ENCODE results near the gene IGSF5.

Gene IGSF5

DNA sequence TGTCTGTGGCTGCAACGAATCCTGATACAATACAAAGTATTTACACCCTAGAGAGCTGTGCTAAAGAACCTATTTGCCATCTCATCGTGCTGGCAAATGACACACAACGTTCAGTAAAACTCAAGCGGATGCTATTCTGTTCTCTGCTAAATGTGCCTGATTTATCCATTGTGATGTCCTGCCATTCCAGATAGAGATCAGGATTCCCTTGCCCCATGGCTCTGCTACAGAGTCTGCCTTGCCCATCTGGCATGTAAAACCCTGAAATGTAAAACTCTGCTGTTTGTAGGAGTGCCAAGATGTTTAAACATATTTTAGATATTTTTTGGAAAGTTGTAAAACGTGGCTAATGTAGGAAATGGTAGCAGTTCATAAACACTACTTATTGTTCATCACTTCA, 20.0 kb upstream of the IGSF5 start:
- Histone ChIP-seq H3K36me3 (ENCODE audit: insufficient read depth, insufficient read length, low read length) (no peaks in the 10 kb centered on the region), H3K4me1 (ENCODE audit: insufficient read depth, insufficient read length) (no peaks in the 10 kb centered on the region), H3K27me3 (ENCODE audit: insufficient read depth, insufficient read length) (no peaks in the 10 kb centered on the region), H3K9ac (ENCODE audit: insufficient read length, low read depth) (no peak overlapping the region), H3K9me3 (ENCODE audit: insufficient read depth, low read length) (0 out of 2 replicates have a peak, but pooled peaks cover 9% of the 10 kb centered on the region), H3K4me3 (ENCODE audit: insufficient read length, low read depth) (no peak overlapping the region)
- no peak for DNase-seq (ENCODE audit: low read depth, low spot score)
- TF ChIP-seq ZNF274 (IDR thresholded peaks at IDR 0.05; ENCODE audit: low read depth, low read length) = no peak
- no peak for TF ChIP-seq SUZ12 (IDR thresholded peaks at IDR 0.05; ENCODE audit: extremely low read depth, insufficient read depth, insufficient read length)
- TF ChIP-seq YY1 (IDR thresholded peaks at IDR 0.05; ENCODE audit: insufficient read depth, insufficient read length) = no peak

DNA sequence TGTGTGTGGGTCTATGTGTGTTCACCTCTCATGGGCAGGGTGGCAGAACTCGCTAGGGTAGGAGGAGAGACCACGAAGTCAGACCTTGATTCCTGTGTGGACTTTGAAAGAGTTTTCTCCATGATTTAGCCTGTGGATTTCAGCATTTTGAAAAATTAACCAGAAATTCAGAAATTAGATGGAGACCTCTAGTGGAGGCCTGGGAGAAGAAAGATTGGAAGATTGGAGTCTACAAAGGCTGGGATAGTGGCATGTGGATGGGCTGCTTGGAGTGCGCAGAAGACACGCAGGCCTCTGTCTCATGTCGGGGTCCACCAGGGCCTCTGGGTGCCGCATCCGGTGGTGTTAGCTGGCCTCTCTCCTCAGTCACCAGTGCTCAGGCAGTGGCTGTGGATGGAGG, 18.9 kb upstream of the IGSF5 start:
- no peak for DNase-seq (ENCODE audit: low read depth, low spot score)
- H3K27me3 ChIP-seq (ENCODE audit: insufficient read depth, insufficient read length) = no peaks in the 10 kb centered on the region
- H3K9ac ChIP-seq (ENCODE audit: insufficient read length, low read depth) = no peak overlapping the region
- H3K9me3 ChIP-seq (ENCODE audit: insufficient read depth, low read length) = 0 out of 2 replicates have a peak, but pooled peaks cover 9% of the 10 kb centered on the region
- H3K36me3 ChIP-seq (ENCODE audit: insufficient read depth, insufficient read length, low read length) = no peaks in the 10 kb centered on the region
- no peak overlapping the region for H3K4me3 ChIP-seq (ENCODE audit: insufficient read length, low read depth)
- no peaks in the 10 kb centered on the region for H3K4me1 ChIP-seq (ENCODE audit: insufficient read depth, insufficient read length)
- no peak for TF ChIP-seq SUZ12 (IDR thresholded peaks at IDR 0.05; ENCODE audit: extremely low read depth, insufficient read depth, insufficient read length)
- no peak for TF ChIP-seq YY1 (IDR thresholded peaks at IDR 0.05; ENCODE audit: insufficient read depth, insufficient read length)
- no peak for TF ChIP-seq ZNF274 (IDR thresholded peaks at IDR 0.05; ENCODE audit: low read depth, low read length)

DNA sequence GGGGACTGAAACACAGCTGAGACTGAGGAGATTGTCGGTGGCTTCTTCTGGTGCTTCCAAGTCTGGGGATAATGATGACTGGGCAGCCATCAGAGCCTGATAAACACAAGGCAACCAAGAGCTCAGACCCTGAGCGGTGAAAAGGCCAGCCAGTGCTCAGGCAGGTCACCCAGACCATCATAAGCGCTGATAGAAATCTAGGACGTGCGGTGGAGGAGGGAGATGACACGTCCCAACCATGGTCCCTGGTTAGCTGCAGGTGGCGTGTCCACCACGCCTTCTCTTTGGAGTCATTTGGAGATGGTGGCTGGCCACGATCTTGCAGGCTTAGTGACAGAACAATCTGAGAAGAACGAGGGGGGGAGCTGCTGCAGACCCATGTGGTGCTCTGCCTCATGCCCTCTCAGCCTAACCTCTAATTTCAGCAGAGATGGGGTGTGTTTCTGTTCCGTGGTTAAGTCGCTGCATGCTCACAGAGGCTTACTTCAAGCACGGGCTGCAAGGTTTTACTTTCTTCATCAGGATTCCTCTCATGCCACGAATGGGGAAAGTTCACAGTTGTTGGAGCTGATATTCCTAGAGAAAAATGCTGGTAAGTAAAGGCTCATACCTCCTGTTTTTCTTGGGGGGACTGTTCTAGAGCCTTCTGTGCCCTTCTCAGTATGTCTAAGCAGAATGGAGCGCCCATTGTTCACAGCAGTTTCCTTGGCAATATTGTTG, 17.4 kb upstream of the IGSF5 start:
- Histone ChIP-seq H3K27me3 (ENCODE audit: insufficient read depth, insufficient read length) (no peaks in the 10 kb centered on the region), H3K4me3 (ENCODE audit: insufficient read length, low read depth) (no peak overlapping the region), H3K9ac (ENCODE audit: insufficient read length, low read depth) (no peak overlapping the region), H3K4me1 (ENCODE audit: insufficient read depth, insufficient read length) (no peaks in the 10 kb centered on the region), H3K36me3 (ENCODE audit: insufficient read depth, insufficient read length, low read length) (no peaks in the 10 kb centered on the region), H3K9me3 (ENCODE audit: insufficient read depth, low read length) (0 out of 2 replicates have a peak, but pooled peaks cover 9% of the 10 kb centered on the region)
- no peak for DNase-seq (ENCODE audit: low read depth, low spot score)
- TF ChIP-seq SUZ12 (IDR thresholded peaks at IDR 0.05; ENCODE audit: extremely low read depth, insufficient read depth, insufficient read length) = no peak
- no peak for TF ChIP-seq ZNF274 (IDR thresholded peaks at IDR 0.05; ENCODE audit: low read depth, low read length)
- TF ChIP-seq YY1 (IDR thresholded peaks at IDR 0.05; ENCODE audit: insufficient read depth, insufficient read length) = no peak

DNA sequence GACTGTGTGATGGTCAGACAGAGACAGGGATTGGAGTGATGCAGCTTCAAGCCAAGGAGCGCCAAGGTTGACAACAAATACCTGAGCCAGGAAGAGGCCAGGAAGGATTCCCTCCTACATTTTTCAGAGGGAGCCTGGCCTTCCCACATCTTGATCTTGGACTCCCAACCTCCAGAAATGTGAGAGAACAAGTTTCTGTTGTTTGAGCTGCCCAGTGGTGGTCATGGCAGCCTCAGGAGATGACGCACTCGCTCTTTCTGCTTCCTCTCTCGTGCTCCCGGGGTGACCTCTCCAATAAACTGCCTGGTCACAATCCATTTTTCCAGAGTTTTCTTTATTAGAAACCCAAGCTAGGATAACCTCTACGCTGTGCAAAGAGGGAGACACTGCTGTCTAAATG, 16.6 kb upstream of the IGSF5 start:
- H3K9me3 ChIP-seq (ENCODE audit: insufficient read depth, low read length) = 0 out of 2 replicates have a peak, but pooled peaks cover 9% of the 10 kb centered on the region
- TF ChIP-seq ZNF274 (IDR thresholded peaks at IDR 0.05; ENCODE audit: low read depth, low read length) (no peak), SUZ12 (IDR thresholded peaks at IDR 0.05; ENCODE audit: extremely low read depth, insufficient read depth, insufficient read length) (no peak), YY1 (IDR thresholded peaks at IDR 0.05; ENCODE audit: insufficient read depth, insufficient read length) (no peak)

DNA sequence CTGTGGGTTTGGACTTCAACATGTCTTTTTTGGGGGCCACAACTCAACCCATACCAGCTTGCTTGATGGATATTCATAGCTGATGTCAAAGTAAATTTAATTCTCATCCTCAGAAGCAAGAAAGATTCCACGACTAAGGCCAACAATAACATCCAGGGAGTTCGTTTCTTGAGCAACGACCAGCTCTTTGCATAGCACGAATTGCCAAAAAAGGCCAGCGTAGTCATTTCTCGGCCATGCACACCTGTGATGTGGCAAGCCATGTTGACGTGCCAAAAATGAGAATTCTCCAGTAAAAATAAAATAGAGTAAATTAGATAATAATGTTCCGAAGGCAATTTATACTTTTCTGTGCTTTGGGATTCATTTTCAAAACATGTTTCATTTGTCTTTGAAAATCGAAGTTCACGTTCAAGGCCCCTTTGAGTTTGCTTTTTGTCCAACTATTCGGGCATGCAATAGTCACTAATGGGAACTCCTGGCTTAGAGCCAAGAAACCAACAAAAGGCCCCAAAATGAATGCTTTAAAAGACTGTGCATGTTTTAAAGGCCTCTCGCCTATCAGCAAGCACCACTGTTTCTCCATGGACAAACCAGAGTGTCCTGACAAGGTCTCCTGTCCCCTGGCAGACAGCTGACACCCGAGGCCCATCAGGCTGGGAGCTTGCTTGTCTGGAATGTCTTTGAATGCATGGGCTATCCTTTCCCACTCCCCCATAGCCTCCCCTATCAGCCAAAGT, 14.4 kb upstream of the IGSF5 start:
- Histone ChIP-seq H3K36me3 (ENCODE audit: insufficient read depth, insufficient read length, low read length) (no peaks in the 10 kb centered on the region), H3K9me3 (ENCODE audit: insufficient read depth, low read length) (no peaks in the 10 kb centered on the region), H3K27me3 (ENCODE audit: insufficient read depth, insufficient read length) (no peaks in the 10 kb centered on the region), H3K9ac (ENCODE audit: insufficient read length, low read depth) (no peak overlapping the region), H3K4me3 (ENCODE audit: insufficient read length, low read depth) (no peak overlapping the region), H3K4me1 (ENCODE audit: insufficient read depth, insufficient read length) (no peaks in the 10 kb centered on the region)
- TF ChIP-seq YY1 (IDR thresholded peaks at IDR 0.05; ENCODE audit: insufficient read depth, insufficient read length) = no peak
- TF ChIP-seq ZNF274 (IDR thresholded peaks at IDR 0.05; ENCODE audit: low read depth, low read length) = no peak
- no peak for TF ChIP-seq SUZ12 (IDR thresholded peaks at IDR 0.05; ENCODE audit: extremely low read depth, insufficient read depth, insufficient read length)
- no peak for DNase-seq (ENCODE audit: low read depth, low spot score)

More for the DNA sequence above, 16.6 kb upstream of the IGSF5 start:
- no peak overlapping the region for H3K4me3 ChIP-seq (ENCODE audit: insufficient read length, low read depth)
- no peaks in the 10 kb centered on the region for H3K4me1 ChIP-seq (ENCODE audit: insufficient read depth, insufficient read length)
- DNase-seq (ENCODE audit: low read depth, low spot score) = no peak
- no peaks in the 10 kb centered on the region for H3K36me3 ChIP-seq (ENCODE audit: insufficient read depth, insufficient read length, low read length)
- no peak overlapping the region for H3K9ac ChIP-seq (ENCODE audit: insufficient read length, low read depth)
- H3K27me3 ChIP-seq (ENCODE audit: insufficient read depth, insufficient read length) = no peaks in the 10 kb centered on the region

DNA sequence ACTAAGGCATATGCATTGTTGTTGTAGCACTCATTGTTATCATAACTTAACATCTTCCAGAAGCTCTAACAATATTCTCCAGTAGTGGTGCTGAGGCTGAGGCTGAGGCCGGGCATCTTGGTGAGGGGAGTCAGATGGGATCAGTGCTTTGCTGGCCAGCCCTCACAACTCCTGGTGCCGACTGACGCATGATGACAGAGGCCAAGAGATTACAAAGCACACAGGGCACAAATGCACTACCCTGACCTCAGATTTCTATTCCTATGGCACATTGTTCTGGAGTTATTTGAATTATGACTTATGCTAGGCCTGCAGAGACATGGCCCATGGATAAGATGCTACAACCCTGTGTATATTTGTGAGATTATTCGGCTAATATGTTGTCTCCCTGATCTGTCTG, 8.3 kb upstream of the IGSF5 start:
- Histone ChIP-seq H3K9me3 (ENCODE audit: insufficient read depth, low read length) (peaks cover 3% of the 10 kb centered on the region; the same call in 1 of the 2 replicates), H3K27me3 (ENCODE audit: insufficient read depth, insufficient read length) (no peaks in the 10 kb centered on the region), H3K4me3 (ENCODE audit: insufficient read length, low read depth) (no peak overlapping the region), H3K36me3 (ENCODE audit: insufficient read depth, insufficient read length, low read length) (no peaks in the 10 kb centered on the region), H3K9ac (ENCODE audit: insufficient read length, low read depth) (no peak overlapping the region), H3K4me1 (ENCODE audit: insufficient read depth, insufficient read length) (no peaks in the 10 kb centered on the region)
- TF ChIP-seq ZNF274 (IDR thresholded peaks at IDR 0.05; ENCODE audit: low read depth, low read length) (no peak), SUZ12 (IDR thresholded peaks at IDR 0.05; ENCODE audit: extremely low read depth, insufficient read depth, insufficient read length) (no peak), YY1 (IDR thresholded peaks at IDR 0.05; ENCODE audit: insufficient read depth, insufficient read length) (no peak)
- DNase-seq (ENCODE audit: low read depth, low spot score) = no peak

DNA sequence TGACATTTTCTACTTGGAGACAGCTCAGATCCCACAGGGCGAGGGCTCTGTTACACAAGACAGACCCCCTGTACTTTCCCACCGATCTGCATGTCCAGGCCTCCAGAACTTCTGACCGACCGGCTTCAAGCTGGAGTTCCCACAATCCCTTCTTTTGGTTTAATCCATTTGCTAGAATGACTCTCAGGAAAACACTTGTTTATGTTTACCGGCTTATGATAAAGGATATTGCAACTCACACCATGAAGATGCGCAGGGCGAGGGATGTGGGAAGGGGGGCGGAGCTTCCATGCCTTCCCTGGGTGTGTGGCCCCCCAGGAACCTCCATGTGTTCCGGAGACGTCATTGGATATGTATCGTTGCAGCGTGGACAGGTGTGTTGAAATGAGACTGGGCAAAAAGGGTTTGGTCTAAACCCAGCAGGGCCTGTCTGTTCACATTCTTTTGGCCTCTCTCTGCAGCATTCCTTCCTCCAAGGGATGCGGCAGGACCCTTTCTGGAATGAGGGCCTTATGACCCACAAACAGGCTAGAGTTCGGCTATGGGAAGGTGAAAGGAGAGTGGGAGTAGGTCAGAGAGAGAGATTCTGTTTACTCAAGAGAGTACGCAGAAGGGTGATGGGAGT, 7.5 kb upstream of the IGSF5 start:
- DNase-seq (ENCODE audit: low read depth, low spot score) = no peak
- no peaks in the 10 kb centered on the region for H3K36me3 ChIP-seq (ENCODE audit: insufficient read depth, insufficient read length, low read length)
- TF ChIP-seq ZNF274 (IDR thresholded peaks at IDR 0.05; ENCODE audit: low read depth, low read length) = no peak
- TF ChIP-seq SUZ12 (IDR thresholded peaks at IDR 0.05; ENCODE audit: extremely low read depth, insufficient read depth, insufficient read length) = no peak
- no peak for TF ChIP-seq YY1 (IDR thresholded peaks at IDR 0.05; ENCODE audit: insufficient read depth, insufficient read length)
- no peaks in the 10 kb centered on the region for H3K27me3 ChIP-seq (ENCODE audit: insufficient read depth, insufficient read length)
- H3K4me1 ChIP-seq (ENCODE audit: insufficient read depth, insufficient read length) = no peaks in the 10 kb centered on the region
- no peak overlapping the region for H3K4me3 ChIP-seq (ENCODE audit: insufficient read length, low read depth)
- peaks cover 3% of the 10 kb centered on the region; the same call in 1 of the 2 replicates for H3K9me3 ChIP-seq (ENCODE audit: insufficient read depth, low read length)
- H3K9ac ChIP-seq (ENCODE audit: insufficient read length, low read depth) = no peak overlapping the region

Data from NT2/D1 (cell line).